Adrenal gland (tissue), 12 donors: ENCODE data around the gene CPNE8. TPM values are rescaled to one million over a fixed set of nuclear protein-coding genes. Genes with fewer than 3 reads are reported as not detected.

Experiments used
- DNase-seq, 7 donors: peaks; one replicate each; pipeline ENCODE4 v3.0.0-alpha.2; 2019 to 2020
- H3K27ac ChIP-seq, 5 donors: fragments of 200-600 bp; sonication (generic) in 4 of 5; 1 replicate in 3 of 5; 2 replicates in 2 of 5; pipeline versions ENCODE4 v1.5.1 to v1.8.0; 2016 to 2020; ENCODE audit warnings: mild to moderate bottlenecking in 1 of 5
- H3K27me3 ChIP-seq: fragments of 200-600 bp; 2 replicates; pipeline ENCODE4 v1.8.0; 2021
- H3K36me3 ChIP-seq, 2 donors: fragments of 200-600 bp; replicated peaks in 1 of 2; 1 replicate in 1 of 2; 2 replicates in 1 of 2; pipeline versions ENCODE4 v1.5.1 to v1.8.0; 2018 to 2022
- H3K4me1 ChIP-seq, 2 donors: fragments of 200-600 bp; replicated peaks in 1 of 2; 1 replicate in 1 of 2; 2 replicates in 1 of 2; pipeline versions ENCODE4 v1.5.1 to v1.8.0; 2018 to 2021
- H3K4me3 ChIP-seq, 4 donors: fragments of 200-600 bp; sonication (generic) in 3 of 4; one replicate each; pipeline ENCODE4 v1.5.1; 2016 to 2018
- H3K9me3 ChIP-seq, 3 donors: fragments of 200-600 bp; sonication (generic) in 1 of 3; replicated peaks in 1 of 3; 1 replicate in 2 of 3; 2 replicates in 1 of 3; pipeline versions ENCODE4 v1.5.1 to v1.8.0; 2016 to 2021
- POLR2A ChIP-seq, 2 donors: fragments of 450-650 bp; IDR thresholded peaks; one replicate each; pipeline ENCODE4 v1.6.1; 2017; ENCODE audit warnings: antibody characterized with exemption in 2 of 2, mild to moderate bottlenecking in 2 of 2, moderate library complexity in 1 of 2
- WGBS, 4 donors: extraction: QIAGEN DNeasy Blood & Tissue Kit in 2 of 4; methylation state at CpG; one replicate each; pipeline versions ENCODE4 v1.1.5 to v1.1.7; 2013 to 2017; 5-methylcytosine and 5-hydroxymethylcytosine counted together
- intact Hi-C, 2 donors: fragments of 100-400 bp; cut with DNase I; formaldehyde crosslinking; loops; one replicate each; pipeline versions ENCODE4 v1.14.1 to v1.15.0; 2022 to 2023
- polyA plus RNA-seq, 3 donors: library from polyadenylated mRNA; stranded (reverse); fragments of 200-250 nt in 2 of 3; fragments of 350-450 nt in 1 of 3; fragmentation: Illumina TruSeq in 1 of 3; extraction: RNeasy Lipid Tissue Mini Kit (QIAGEN cat#74804) in 1 of 3; gene quantifications; one replicate each; pipeline ENCODE4 v1.2.3, GENCODE V29; 2013 to 2014
- total RNA-seq, 9 donors: library from RNA; depleted of rRNA in 4 of 9; stranded (reverse); fragments of >200 nt in 4 of 9; fragments of 120-200 nt in 1 of 9; fragmentation: NEBNext Ultra II Directional in 1 of 9; extraction: Animal tissue kit (Norgen Biotek cat#: 25700) in 1 of 9; gene quantifications; one replicate each; pipeline versions ENCODE4 v1.1.0 to v1.2.4, GENCODE V29; 2013 to 2023
- TF ChIP-seq, protein P1 (sequence below), 6 experiments: fragments of 450-650 bp in 4 of 6; fragments of 200-600 bp in 2 of 6; sonication (generic) in 1 of 6; IDR thresholded peaks; 1 replicate in 5 of 6; 2 replicates in 1 of 6; pipeline versions ENCODE4 v1.5.1 to v1.8.0; 2016 to 2021; ENCODE audit warnings: antibody characterized with exemption in 6 of 6, mild to moderate bottlenecking in 2 of 6, moderate library complexity in 1 of 6
- donor health status: healthy with polysubstance abuse.
- donor health status: Bipolar disorder and iron deficiency.
- donor health status: DM: yes; HTN: yes; CAD: no.
- donor health status: DM: no; HTN: no; CAD: no.
- donor health status: DM: no; HTN: no; CAD: no.
- donor health status: DM: yes; HTN: yes; CAD: no.

CPNE8 gene
- total and polyA plus RNA-seq, 12 donors: 5.8 to 36.3 (median 17.4) TPM

DNA sequence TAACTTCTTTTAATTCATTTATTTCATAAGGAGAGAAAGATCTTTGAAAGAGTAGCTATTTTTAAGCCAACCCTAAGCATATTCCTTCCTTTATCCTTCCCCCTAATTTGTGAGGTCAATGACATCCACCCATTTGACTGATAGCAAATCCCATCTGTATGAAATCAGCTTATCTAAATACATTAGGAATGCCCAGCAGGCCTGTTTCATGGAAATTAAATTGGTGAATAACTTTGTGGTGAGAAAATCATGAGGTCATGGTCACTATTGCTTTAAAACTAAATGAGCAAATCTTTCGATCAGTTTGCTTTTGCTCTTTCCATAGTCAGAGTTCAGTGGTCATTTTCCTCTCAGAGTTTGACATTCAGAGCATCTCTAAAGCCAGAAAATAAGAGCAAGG, 256.6 kb downstream of the CPNE8 start:
- Histone ChIP-seq H3K27me3 (no peaks in the 10 kb centered on the region), H3K4me3 (no peak overlapping the region), H3K36me3 (no peaks in the 10 kb centered on the region), H3K9me3 (no peaks in the 10 kb centered on the region), H3K4me1 (no peaks in the 10 kb centered on the region), H3K27ac (no peak overlapping the region)
- intact Hi-C loops: no loop called here
- 80 to 83% (median 81%) methylated on average over 1 of the region's 1 CpG for WGBS, 4 donors
- no peak for DNase-seq
- TF ChIP-seq, protein P1, sequence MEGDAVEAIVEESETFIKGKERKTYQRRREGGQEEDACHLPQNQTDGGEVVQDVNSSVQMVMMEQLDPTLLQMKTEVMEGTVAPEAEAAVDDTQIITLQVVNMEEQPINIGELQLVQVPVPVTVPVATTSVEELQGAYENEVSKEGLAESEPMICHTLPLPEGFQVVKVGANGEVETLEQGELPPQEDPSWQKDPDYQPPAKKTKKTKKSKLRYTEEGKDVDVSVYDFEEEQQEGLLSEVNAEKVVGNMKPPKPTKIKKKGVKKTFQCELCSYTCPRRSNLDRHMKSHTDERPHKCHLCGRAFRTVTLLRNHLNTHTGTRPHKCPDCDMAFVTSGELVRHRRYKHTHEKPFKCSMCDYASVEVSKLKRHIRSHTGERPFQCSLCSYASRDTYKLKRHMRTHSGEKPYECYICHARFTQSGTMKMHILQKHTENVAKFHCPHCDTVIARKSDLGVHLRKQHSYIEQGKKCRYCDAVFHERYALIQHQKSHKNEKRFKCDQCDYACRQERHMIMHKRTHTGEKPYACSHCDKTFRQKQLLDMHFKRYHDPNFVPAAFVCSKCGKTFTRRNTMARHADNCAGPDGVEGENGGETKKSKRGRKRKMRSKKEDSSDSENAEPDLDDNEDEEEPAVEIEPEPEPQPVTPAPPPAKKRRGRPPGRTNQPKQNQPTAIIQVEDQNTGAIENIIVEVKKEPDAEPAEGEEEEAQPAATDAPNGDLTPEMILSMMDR (IDR thresholded peaks at IDR 0.05): no peak
- TF ChIP-seq POLR2A (IDR thresholded peaks at IDR 0.05): no peak

DNA sequence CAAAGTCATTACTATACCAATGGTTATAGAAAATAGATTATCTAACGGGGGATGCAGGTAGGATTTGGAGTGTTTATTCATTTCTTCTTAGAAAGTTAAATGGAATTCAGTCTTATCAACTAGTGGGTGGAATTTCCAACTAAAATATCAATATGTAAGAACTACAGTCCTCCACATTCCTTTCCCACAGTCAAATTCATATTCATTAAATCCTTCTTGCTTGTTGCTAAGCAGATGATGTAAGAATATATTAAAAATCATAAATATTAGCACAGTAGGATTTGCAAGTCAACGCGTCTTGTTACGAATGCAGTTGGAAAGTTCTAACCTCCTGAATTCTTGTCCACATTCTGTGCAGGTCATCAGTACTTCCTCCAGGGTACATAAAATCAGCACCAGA, 259.2 kb downstream of the CPNE8 start:
- H3K4me3 ChIP-seq: no peak overlapping the region
- H3K36me3 ChIP-seq: no peaks in the 10 kb centered on the region
- TF ChIP-seq POLR2A (IDR thresholded peaks at IDR 0.05): no peak
- TF ChIP-seq, protein P1 (IDR thresholded peaks at IDR 0.05): no peak
- no peak for DNase-seq
- H3K27me3 ChIP-seq: no peaks in the 10 kb centered on the region
- H3K27ac ChIP-seq: no peak overlapping the region
- no peaks in the 10 kb centered on the region for H3K4me1 ChIP-seq
- WGBS, 4 donors: 57 to 74% (median 67%) methylated on average over 4 of the region's 4 CpGs
- no peaks in the 10 kb centered on the region for H3K9me3 ChIP-seq
- intact Hi-C loops: no loop called here

DNA sequence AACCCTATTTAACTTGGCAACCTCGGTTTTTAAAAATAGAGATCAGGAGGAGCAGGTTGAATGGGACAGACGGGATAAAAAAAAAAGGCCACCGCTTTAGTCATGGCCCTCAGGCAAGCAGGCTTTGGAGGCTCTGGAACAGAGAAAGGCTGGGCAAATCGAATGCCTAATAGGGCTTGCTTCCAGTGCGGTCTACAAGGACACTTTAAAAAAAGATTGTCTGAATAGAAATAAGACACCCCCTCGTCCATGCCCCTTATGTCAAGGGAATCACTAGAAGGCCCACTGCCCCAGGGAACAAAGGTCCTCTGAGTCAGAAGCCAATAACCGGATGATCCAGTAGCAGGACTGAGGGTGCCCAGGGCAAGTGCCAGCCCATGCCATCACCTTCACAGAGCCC, 265.8 kb downstream of the CPNE8 start:
- Histone ChIP-seq H3K4me3 (no peak overlapping the region), H3K27ac (no peak overlapping the region), H3K4me1 (no peaks in the 10 kb centered on the region), H3K9me3 (no peaks in the 10 kb centered on the region), H3K36me3 (no peaks in the 10 kb centered on the region), H3K27me3 (no peaks in the 10 kb centered on the region)
- WGBS, 4 donors: 61 to 78% (median 73%) methylated on average over 7 of the region's 7 CpGs
- TF ChIP-seq, protein P1 (IDR thresholded peaks at IDR 0.05): no peak
- TF ChIP-seq POLR2A (IDR thresholded peaks at IDR 0.05): no peak
- intact Hi-C loops: no loop called here
- no peak for DNase-seq

DNA sequence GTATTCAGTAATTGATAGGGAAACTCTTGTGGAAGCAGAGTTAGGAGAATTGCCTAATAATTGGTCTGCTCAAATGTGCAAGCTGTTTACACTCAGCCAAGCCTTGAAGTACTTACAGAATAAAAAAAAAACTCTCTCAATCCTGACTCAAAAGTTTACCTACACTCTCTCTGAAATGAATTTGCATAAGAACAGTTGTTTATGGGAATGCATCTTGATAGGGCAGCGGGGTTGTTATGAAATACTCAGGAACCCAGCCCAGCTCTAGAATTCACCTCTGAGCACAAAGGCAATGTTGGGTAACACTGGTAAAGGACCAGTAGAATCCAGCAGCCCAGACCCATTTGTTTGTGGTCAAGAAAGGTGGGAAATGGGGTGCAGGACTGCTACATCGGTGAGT, 267.0 kb downstream of the CPNE8 start:
- no peaks in the 10 kb centered on the region for H3K36me3 ChIP-seq
- TF ChIP-seq, protein P1 (IDR thresholded peaks at IDR 0.05): no peak
- TF ChIP-seq POLR2A (IDR thresholded peaks at IDR 0.05): no peak
- no peaks in the 10 kb centered on the region for H3K9me3 ChIP-seq
- H3K27me3 ChIP-seq: no peaks in the 10 kb centered on the region
- intact Hi-C loops: no loop called here
- H3K4me1 ChIP-seq: no peaks in the 10 kb centered on the region
- no peak overlapping the region for H3K4me3 ChIP-seq
- no peak for DNase-seq
- H3K27ac ChIP-seq: no peak overlapping the region
- 72 to 94% (median 90%) methylated on average over 2 of the region's 2 CpGs for WGBS, 4 donors
